ENCODE data around the gene JAG1. TPM values are rescaled to one million over a fixed set of nuclear protein-coding genes. Genes with fewer than 3 reads are reported as not detected.

Gene JAG1
- total RNA-seq, 3 donors from 2014 or later = 87.1 to 104 (median 94.4) TPM

DNA sequence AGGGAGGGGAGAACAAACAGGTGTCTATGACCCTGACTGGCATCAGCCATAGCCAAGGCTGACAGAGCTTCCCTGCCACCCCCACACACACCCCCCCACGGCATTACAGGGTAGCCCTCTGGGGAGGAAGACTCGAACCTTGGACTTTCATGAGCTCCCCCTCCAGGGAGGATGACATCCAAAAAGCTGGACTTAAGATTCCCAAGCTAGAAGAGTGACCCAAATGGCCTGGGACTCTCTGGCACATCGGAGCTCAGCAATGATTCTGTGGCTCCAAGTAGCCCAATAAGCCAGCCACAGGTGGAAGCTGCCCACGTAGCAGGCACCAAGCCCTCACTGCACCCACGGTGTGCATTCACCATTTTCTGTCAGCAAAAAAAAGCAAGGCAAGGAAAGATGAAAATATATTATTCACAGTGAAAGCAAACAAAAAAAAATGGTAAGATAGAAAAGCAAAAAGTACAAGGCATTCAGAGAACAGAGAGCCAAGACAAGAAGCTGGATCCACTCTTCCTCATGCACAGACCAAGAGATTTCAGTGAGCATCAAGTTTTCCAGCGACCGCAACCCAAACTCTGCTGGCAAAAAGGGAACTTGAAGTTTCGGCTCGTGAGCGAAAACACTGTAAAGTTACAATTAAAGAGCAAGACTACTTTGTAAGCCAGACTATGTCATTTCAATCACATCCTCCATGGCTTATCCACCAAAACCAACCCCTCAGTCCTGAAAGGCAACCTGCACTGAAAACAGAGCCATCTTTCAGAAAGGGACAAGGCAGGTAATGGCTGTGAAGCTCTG is 10.9 kb downstream of the JAG1 start:
- Histone ChIP-seq H3K4me1 (ENCODE audit: low read depth) (peaks cover 17% of the 10 kb centered on the region), H3K4me3 (no peak overlapping the region), H3K9me3 (no peaks in the 10 kb centered on the region), H3K36me3 (ENCODE audit: low read depth) (no peaks in the 10 kb centered on the region)
- ATAC-seq = no peak
- intact Hi-C loops (cut with DNase I, micrococcal nuclease) = no loop called here
- DNase-seq = peak in 1 of 3 donors; percentile 42
- TF ChIP-seq, protein P1, sequence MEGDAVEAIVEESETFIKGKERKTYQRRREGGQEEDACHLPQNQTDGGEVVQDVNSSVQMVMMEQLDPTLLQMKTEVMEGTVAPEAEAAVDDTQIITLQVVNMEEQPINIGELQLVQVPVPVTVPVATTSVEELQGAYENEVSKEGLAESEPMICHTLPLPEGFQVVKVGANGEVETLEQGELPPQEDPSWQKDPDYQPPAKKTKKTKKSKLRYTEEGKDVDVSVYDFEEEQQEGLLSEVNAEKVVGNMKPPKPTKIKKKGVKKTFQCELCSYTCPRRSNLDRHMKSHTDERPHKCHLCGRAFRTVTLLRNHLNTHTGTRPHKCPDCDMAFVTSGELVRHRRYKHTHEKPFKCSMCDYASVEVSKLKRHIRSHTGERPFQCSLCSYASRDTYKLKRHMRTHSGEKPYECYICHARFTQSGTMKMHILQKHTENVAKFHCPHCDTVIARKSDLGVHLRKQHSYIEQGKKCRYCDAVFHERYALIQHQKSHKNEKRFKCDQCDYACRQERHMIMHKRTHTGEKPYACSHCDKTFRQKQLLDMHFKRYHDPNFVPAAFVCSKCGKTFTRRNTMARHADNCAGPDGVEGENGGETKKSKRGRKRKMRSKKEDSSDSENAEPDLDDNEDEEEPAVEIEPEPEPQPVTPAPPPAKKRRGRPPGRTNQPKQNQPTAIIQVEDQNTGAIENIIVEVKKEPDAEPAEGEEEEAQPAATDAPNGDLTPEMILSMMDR (IDR thresholded peaks at IDR 0.05) = no peak

DNA sequence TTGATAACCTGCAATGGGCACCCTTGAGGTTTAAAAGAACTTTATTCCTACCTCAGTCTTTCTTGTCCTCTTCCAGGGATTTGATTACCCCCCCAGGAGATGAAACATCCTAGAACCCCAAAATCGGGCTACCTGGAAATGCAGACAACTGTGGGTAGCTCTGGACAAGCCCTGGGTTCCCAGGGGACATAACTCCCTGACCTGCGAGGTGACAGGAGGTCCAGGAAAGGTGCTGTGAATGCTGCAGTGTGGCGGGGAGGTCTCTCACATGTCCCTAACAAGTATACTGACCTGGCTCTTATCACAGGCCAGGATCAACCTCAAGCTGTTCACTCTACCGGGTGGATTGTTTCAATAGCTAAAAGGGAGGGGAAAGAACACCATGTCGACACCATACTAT is 11.6 kb downstream of the JAG1 start:
- Histone ChIP-seq H3K36me3 (ENCODE audit: low read depth) (no peaks in the 10 kb centered on the region), H3K4me1 (ENCODE audit: low read depth) (peaks cover 17% of the 10 kb centered on the region)
- ATAC-seq = no peak

DNA sequence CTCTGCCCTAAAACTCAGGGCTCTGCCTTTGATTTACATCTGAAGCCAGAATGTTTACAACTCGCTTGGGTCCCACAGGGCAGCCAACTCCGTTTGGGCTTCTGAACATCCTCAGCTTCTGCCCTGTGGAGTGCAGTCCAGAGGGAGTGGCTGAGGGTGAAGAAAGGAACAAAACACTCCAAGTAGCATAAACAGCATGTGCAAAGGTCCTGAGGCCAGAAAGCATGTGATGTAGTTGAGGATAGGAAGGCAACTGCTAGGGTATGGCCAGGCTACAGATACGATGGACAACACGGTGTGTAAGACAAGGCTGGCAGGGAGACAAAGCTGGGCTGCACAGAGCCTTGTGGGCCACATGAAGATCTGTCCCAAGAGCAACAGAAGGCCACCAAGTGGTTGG is 12.5 kb downstream of the JAG1 start:
- intact Hi-C loops (cut with DNase I, micrococcal nuclease) = no loop called here
- no peak for ATAC-seq
- Histone ChIP-seq H3K4me3 (no peak overlapping the region), H3K4me1 (ENCODE audit: low read depth) (peaks cover 16% of the 10 kb centered on the region), H3K36me3 (ENCODE audit: low read depth) (no peaks in the 10 kb centered on the region), H3K9me3 (no peaks in the 10 kb centered on the region)
- TF ChIP-seq, protein P1 (IDR thresholded peaks at IDR 0.05) = no peak
- no peak for DNase-seq

More for the DNA sequence above, 11.6 kb downstream of the JAG1 start:
- TF ChIP-seq, protein P1 (IDR thresholded peaks at IDR 0.05) = no peak
- no peak overlapping the region for H3K4me3 ChIP-seq
- intact Hi-C loops (cut with DNase I, micrococcal nuclease) = no loop called here
- DNase-seq = no peak
- no peaks in the 10 kb centered on the region for H3K9me3 ChIP-seq

DNA sequence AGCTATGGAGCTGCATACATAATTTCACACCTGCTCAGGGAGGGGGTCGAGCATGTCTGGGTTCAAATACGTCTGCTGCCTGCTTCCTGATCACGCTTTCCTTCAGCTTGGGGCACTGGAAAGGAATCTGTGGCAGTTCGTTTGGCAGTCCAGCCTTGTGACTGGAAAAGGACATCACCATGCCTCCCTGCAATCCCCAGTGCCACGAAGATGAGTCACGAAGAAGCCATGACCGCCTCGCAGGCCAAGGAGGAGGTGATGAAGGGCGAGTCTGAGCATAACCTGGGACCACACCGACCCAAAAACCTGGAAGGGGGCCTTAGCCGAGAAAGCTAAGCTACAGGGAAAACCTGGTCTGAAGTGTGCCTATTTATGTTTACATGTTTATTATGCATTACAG is 13.1 kb downstream of the JAG1 start:
- TF ChIP-seq, protein P1 (IDR thresholded peaks at IDR 0.05) = no peak
- Histone ChIP-seq H3K36me3 (ENCODE audit: low read depth) (no peaks in the 10 kb centered on the region), H3K9me3 (no peaks in the 10 kb centered on the region), H3K4me1 (ENCODE audit: low read depth) (peaks cover 13% of the 10 kb centered on the region), H3K4me3 (no peak overlapping the region)
- intact Hi-C loops (cut with DNase I, micrococcal nuclease) = no loop called here
- ATAC-seq (no peak), DNase-seq (no peak)

DNA sequence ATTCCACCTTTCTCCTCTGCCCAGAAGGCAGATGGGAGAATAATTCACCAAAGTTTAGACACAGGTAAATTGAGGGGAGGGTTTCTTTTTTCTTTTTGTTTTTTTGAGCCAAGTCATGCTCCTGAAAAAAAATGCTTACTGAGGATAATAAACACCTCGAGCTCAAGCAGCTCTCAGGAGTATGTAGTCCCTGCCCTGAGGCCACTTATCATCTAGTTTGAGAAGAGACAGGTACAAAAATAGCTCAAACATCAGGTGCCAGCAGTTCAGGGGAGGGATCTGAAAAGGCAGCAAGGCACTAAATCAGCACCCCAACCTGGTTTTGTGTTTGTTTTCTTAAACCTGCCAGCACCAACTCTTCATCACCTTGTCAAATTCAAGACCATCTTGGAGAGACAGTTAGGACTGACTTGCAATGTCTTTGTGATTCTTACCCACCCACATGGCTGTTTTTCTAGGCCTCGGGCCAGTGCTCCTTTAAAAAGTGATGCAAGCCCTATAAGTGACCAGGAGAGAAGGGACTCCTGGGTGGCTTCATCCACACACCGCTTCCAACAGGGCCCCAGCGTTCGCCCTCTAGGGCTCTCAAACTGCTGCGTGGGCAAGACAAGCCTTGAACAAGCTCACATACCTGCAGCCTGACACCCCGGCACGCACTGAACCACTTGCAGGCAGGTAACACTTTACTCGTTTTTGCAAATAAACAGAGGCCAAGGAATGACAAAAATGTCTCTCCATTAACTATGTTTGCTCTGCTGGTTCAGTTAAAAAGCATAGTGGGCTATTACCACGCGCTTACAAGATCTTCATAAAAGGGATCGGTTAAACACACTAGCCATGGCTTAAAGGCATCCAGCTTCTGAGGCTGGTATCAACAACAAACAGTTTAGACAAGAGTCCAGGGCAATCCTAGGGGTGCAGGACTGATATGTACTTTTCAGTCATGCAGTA is 13.9 kb downstream of the JAG1 start:
- ATAC-seq = no peak
- no peaks in the 10 kb centered on the region for H3K9me3 ChIP-seq
- TF ChIP-seq, protein P1 (IDR thresholded peaks at IDR 0.05) = no peak
- no peaks in the 10 kb centered on the region for H3K36me3 ChIP-seq (ENCODE audit: low read depth)
- intact Hi-C loops (cut with DNase I, micrococcal nuclease) = no loop called here
- no peak overlapping the region for H3K4me3 ChIP-seq
- DNase-seq = no peak
- peaks cover 13% of the 10 kb centered on the region for H3K4me1 ChIP-seq (ENCODE audit: low read depth)
